Left forelimb (tissue), 1 donor: ENCODE data around the gene HTT.

Experiments
- DNase-seq: peaks from one replicate; pipeline ENCODE4 v3.0.0-alpha.2; 2018; ENCODE audit warnings: low spot score

Gene HTT

GRCh38 chr4:3200423-3201090, 126.1 kb downstream of the HTT start:
- DNase-seq = no peak

GRCh38 chr4:3201718-3202702, 127.5 kb downstream of the HTT start:
- DNase-seq = no peak

GRCh38 chr4:3202836-3203820, 128.6 kb downstream of the HTT start:
- no peak for DNase-seq

- DNase-seq = no peak
These were observed 129.5 kb downstream of the HTT start for GRCh38 chr4:3203971-3204431.

GRCh38 chr4:3205995-3206394, 131.5 kb downstream of the HTT start:
- no peak for DNase-seq

GRCh38 chr4:3206439-3207100, 132.1 kb downstream of the HTT start:
- no peak for DNase-seq

GRCh38 chr4:3207531-3208037, 133.1 kb downstream of the HTT start:
- DNase-seq = no peak

GRCh38 chr4:3208826-3209225, 134.3 kb downstream of the HTT start:
- DNase-seq = no peak

- no peak for DNase-seq
These were observed 135.3 kb downstream of the HTT start for GRCh38 chr4:3209551-3210325.

- DNase-seq = no peak
These were observed 136.0 kb downstream of the HTT start for GRCh38 chr4:3210467-3210866.

GRCh38 chr4:3211866-3212265, 137.4 kb downstream of the HTT start:
- DNase-seq = no peak

- DNase-seq = no peak
These were observed 138.1 kb downstream of the HTT start for GRCh38 chr4:3212391-3213105.

GRCh38 chr4:3213106-3213425, 138.6 kb downstream of the HTT start:
- DNase-seq = no peak

- no peak for DNase-seq
These were observed 139.3 kb downstream of the HTT start for GRCh38 chr4:3213661-3214250.

- no peak for DNase-seq
These were observed 140.8 kb downstream of the HTT start for GRCh38 chr4:3215256-3215655.

GRCh38 chr4:3215733-3216132, 141.3 kb downstream of the HTT start:
- no peak for DNase-seq

- DNase-seq = no peak
These were observed 142.8 kb downstream of the HTT start for GRCh38 chr4:3217266-3217665.

GRCh38 chr4:3217771-3218170, 143.3 kb downstream of the HTT start:
- no peak for DNase-seq
